ES-I3 (cell line): Measurements from ENCODE around the gene STPG4.
"Not testable (repeated sequence)": the region's sequence is repeated elsewhere in the genome, so short reads cannot be mapped to it uniquely, and the experiment has no call there.

Experiments
- H3K36me3 ChIP-seq: 2 replicates; pipeline ENCODE4 v1.6.1; 2013; ENCODE audit warnings: mild to moderate bottlenecking, low read length, control low read depth, moderate library complexity; ENCODE audit not compliant: insufficient read depth
- H3K4me1 ChIP-seq: 2 replicates; pipeline ENCODE4 v1.6.1; 2013; ENCODE audit warnings: mild to moderate bottlenecking, control low read depth, low read length; ENCODE audit not compliant: insufficient read depth
- H3K9ac ChIP-seq: 2 replicates; pipeline ENCODE4 v1.6.1; 2013; ENCODE audit warnings: low read depth, mild to moderate bottlenecking, low read length, moderate library complexity
- H3K9me3 ChIP-seq: 2 replicates; pipeline ENCODE4 v1.6.1; 2013; ENCODE audit warnings: mild to moderate bottlenecking, low read length, moderate library complexity; ENCODE audit not compliant: control insufficient read depth, insufficient read depth

STPG4 gene

GRCh38 chr2:47155091-47155876 lies at the start of gene STPG4:
Gene STPG4, minus strand, starts transcription at chr2:47155308. Its CDS starts 57 bp downstream, at chr2:47155251.
- peaks cover 17% of the 10 kb centered on the region for H3K36me3 ChIP-seq
- H3K4me1 ChIP-seq, result no peaks in the 10 kb centered on the region
- H3K9me3 ChIP-seq, result no peaks in the 10 kb centered on the region
- H3K9ac ChIP-seq, result no peak within 1 kb of the TSS

GRCh38 chr2:47204691-47205090 lies 49.6 kb upstream of the STPG4 start:
- H3K9me3 ChIP-seq, result no peaks in the 10 kb centered on the region
- H3K9ac ChIP-seq, result no peak overlapping the region
- H3K36me3 ChIP-seq, result no peaks in the 10 kb centered on the region
- no peaks in the 10 kb centered on the region for H3K4me1 ChIP-seq

- H3K9ac ChIP-seq, result no peak overlapping the region
- H3K9me3 ChIP-seq, result no peaks in the 10 kb centered on the region
- H3K36me3 ChIP-seq, result no peaks in the 10 kb centered on the region
- no peaks in the 10 kb centered on the region; the same call in 1 of the 2 replicates for H3K4me1 ChIP-seq
These were observed 48.9 kb upstream of the STPG4 start for GRCh38 chr2:47203995-47204394.

GRCh38 chr2:47201224-47201623 lies 46.1 kb upstream of the STPG4 start:
- Histone ChIP-seq H3K9ac (no peak overlapping the region), H3K9me3 (no peaks in the 10 kb centered on the region), H3K4me1 (no peaks in the 10 kb centered on the region; the same call in 1 of the 2 replicates), H3K36me3 (no peaks in the 10 kb centered on the region)

- H3K9me3 ChIP-seq, result no peaks in the 10 kb centered on the region
- H3K9ac ChIP-seq, result no peak overlapping the region
- peaks cover 1% of the 10 kb centered on the region for H3K4me1 ChIP-seq
- no peaks in the 10 kb centered on the region for H3K36me3 ChIP-seq
These were observed 43.9 kb upstream of the STPG4 start for GRCh38 chr2:47198985-47199451.

GRCh38 chr2:47196499-47196898 lies 41.4 kb upstream of the STPG4 start:
- peaks cover 25% of the 10 kb centered on the region for H3K4me1 ChIP-seq
- H3K9me3 ChIP-seq, result no peaks in the 10 kb centered on the region

GRCh38 chr2:47196046-47196445 lies 40.9 kb upstream of the STPG4 start:
- Histone ChIP-seq H3K36me3 (no peaks in the 10 kb centered on the region), H3K9me3 (no peaks in the 10 kb centered on the region), H3K4me1 (peaks cover 29% of the 10 kb centered on the region), H3K9ac (no peak overlapping the region)

More at GRCh38 chr2:47196499-47196898, 41.4 kb upstream of the STPG4 start:
- no peaks in the 10 kb centered on the region for H3K36me3 ChIP-seq
- H3K9ac ChIP-seq, result no peak overlapping the region

GRCh38 chr2:47195148-47195547 lies 40.0 kb upstream of the STPG4 start:
- Histone ChIP-seq H3K9ac (no peak overlapping the region), H3K4me1 (peaks cover 35% of the 10 kb centered on the region), H3K9me3 (no peaks in the 10 kb centered on the region), H3K36me3 (no peaks in the 10 kb centered on the region)

GRCh38 chr2:47194410-47194809 lies 39.3 kb upstream of the STPG4 start:
- Histone ChIP-seq H3K4me1 (peaks cover 35% of the 10 kb centered on the region), H3K9me3 (no peaks in the 10 kb centered on the region), H3K9ac (no peak overlapping the region), H3K36me3 (no peaks in the 10 kb centered on the region)

GRCh38 chr2:47193607-47194006 lies 38.5 kb upstream of the STPG4 start:
- Histone ChIP-seq H3K36me3 (no peaks in the 10 kb centered on the region), H3K9me3 (no peaks in the 10 kb centered on the region), H3K9ac (no peak overlapping the region), H3K4me1 (peaks cover 35% of the 10 kb centered on the region)

GRCh38 chr2:47190188-47190881 lies 35.2 kb upstream of the STPG4 start:
- Histone ChIP-seq H3K9me3 (no peaks in the 10 kb centered on the region), H3K4me1 (peaks cover 48% of the 10 kb centered on the region), H3K9ac (no peak overlapping the region), H3K36me3 (no peaks in the 10 kb centered on the region)

GRCh38 chr2:47189635-47190034 lies 34.5 kb upstream of the STPG4 start:
- Histone ChIP-seq H3K9ac (no peak overlapping the region), H3K4me1 (peaks cover 48% of the 10 kb centered on the region), H3K36me3 (no peaks in the 10 kb centered on the region), H3K9me3 (no peaks in the 10 kb centered on the region)

- no peaks in the 10 kb centered on the region for H3K36me3 ChIP-seq
- peaks cover 28% of the 10 kb centered on the region for H3K4me1 ChIP-seq
- no peaks in the 10 kb centered on the region for H3K9me3 ChIP-seq
- no peak overlapping the region for H3K9ac ChIP-seq
These were observed 32.0 kb upstream of the STPG4 start for GRCh38 chr2:47187069-47187468.

GRCh38 chr2:47186351-47186750 lies 31.2 kb upstream of the STPG4 start:
- H3K9ac ChIP-seq, result no peak overlapping the region
- peaks cover 22% of the 10 kb centered on the region for H3K4me1 ChIP-seq
- H3K36me3 ChIP-seq, result no peaks in the 10 kb centered on the region
- H3K9me3 ChIP-seq, result no peaks in the 10 kb centered on the region

GRCh38 chr2:47185098-47185497 lies 30.0 kb upstream of the STPG4 start:
- not testable (repeated sequence) for H3K36me3 ChIP-seq, H3K9me3 ChIP-seq, H3K9ac ChIP-seq

More at GRCh38 chr2:47185098-47185497, 30.0 kb upstream of the STPG4 start:
- H3K4me1 ChIP-seq, result peaks cover 12% of the 10 kb centered on the region; the same call in 1 of the 2 replicates
